ENCODE data around the gene CCM2L.

CCM2L gene

GRCh38 chr20:31975874-31976273, 34.4 kb upstream of the CCM2L start:
- Histone ChIP-seq H3K36me3 (ENCODE audit: control insufficient read depth, insufficient read depth, low read length) (no peaks in the 10 kb centered on the region), H3K27me3 (ENCODE audit: control insufficient read depth, insufficient read depth, low read length) (no peaks in the 10 kb centered on the region), H3K27ac (ENCODE audit: low read depth, low read length) (no peak overlapping the region), H3K4me3 (ENCODE audit: low read depth, low read length) (no peak overlapping the region), H3K4me1 (ENCODE audit: control insufficient read depth, insufficient read depth, low read length) (peaks cover 16% of the 10 kb centered on the region), H3K9me3 (ENCODE audit: control insufficient read depth, insufficient read depth, low read length) (no peaks in the 10 kb centered on the region), H3K9ac (ENCODE audit: low read depth, low read length) (no peak overlapping the region)

- Histone ChIP-seq H3K36me3 (ENCODE audit: control insufficient read depth, insufficient read depth, low read length) (no peaks in the 10 kb centered on the region), H3K27ac (ENCODE audit: low read depth, low read length) (no peak overlapping the region), H3K4me1 (ENCODE audit: control insufficient read depth, insufficient read depth, low read length) (peaks cover 16% of the 10 kb centered on the region), H3K9ac (ENCODE audit: low read depth, low read length) (no peak overlapping the region), H3K4me3 (ENCODE audit: low read depth, low read length) (no peak overlapping the region), H3K9me3 (ENCODE audit: control insufficient read depth, insufficient read depth, low read length) (no peaks in the 10 kb centered on the region), H3K27me3 (ENCODE audit: control insufficient read depth, insufficient read depth, low read length) (no peaks in the 10 kb centered on the region)
Measured at GRCh38 chr20:31977080-31977479, 33.2 kb upstream of the CCM2L start.

- peaks cover 9% of the 10 kb centered on the region for H3K4me1 ChIP-seq (ENCODE audit: control insufficient read depth, insufficient read depth, low read length)
- H3K4me3 ChIP-seq (ENCODE audit: low read depth, low read length): no peak overlapping the region
Measured at GRCh38 chr20:31979713-31980426, 30.4 kb upstream of the CCM2L start.

GRCh38 chr20:31981784-31982183, 28.5 kb upstream of the CCM2L start:
- Histone ChIP-seq H3K4me1 (ENCODE audit: control insufficient read depth, insufficient read depth, low read length) (0 out of 2 replicates have a peak, but pooled peaks cover 2% of the 10 kb centered on the region), H3K36me3 (ENCODE audit: control insufficient read depth, insufficient read depth, low read length) (no peaks in the 10 kb centered on the region), H3K27ac (ENCODE audit: low read depth, low read length) (no peak overlapping the region), H3K9ac (ENCODE audit: low read depth, low read length) (no peak overlapping the region), H3K4me3 (ENCODE audit: low read depth, low read length) (no peak overlapping the region), H3K9me3 (ENCODE audit: control insufficient read depth, insufficient read depth, low read length) (no peaks in the 10 kb centered on the region), H3K27me3 (ENCODE audit: control insufficient read depth, insufficient read depth, low read length) (no peaks in the 10 kb centered on the region)

More at GRCh38 chr20:31979713-31980426, 30.4 kb upstream of the CCM2L start:
- H3K27ac ChIP-seq (ENCODE audit: low read depth, low read length): no peak overlapping the region
- no peak overlapping the region for H3K9ac ChIP-seq (ENCODE audit: low read depth, low read length)
- H3K9me3 ChIP-seq (ENCODE audit: control insufficient read depth, insufficient read depth, low read length): no peaks in the 10 kb centered on the region
- H3K36me3 ChIP-seq (ENCODE audit: control insufficient read depth, insufficient read depth, low read length): no peaks in the 10 kb centered on the region
- no peaks in the 10 kb centered on the region for H3K27me3 ChIP-seq (ENCODE audit: control insufficient read depth, insufficient read depth, low read length)

GRCh38 chr20:31984981-31985471, 25.2 kb upstream of the CCM2L start:
- H3K9me3 ChIP-seq (ENCODE audit: control insufficient read depth, insufficient read depth, low read length): no peaks in the 10 kb centered on the region
- no peaks in the 10 kb centered on the region for H3K4me1 ChIP-seq (ENCODE audit: control insufficient read depth, insufficient read depth, low read length)
- H3K9ac ChIP-seq (ENCODE audit: low read depth, low read length): no peak overlapping the region
- no peak overlapping the region for H3K27ac ChIP-seq (ENCODE audit: low read depth, low read length)
- H3K36me3 ChIP-seq (ENCODE audit: control insufficient read depth, insufficient read depth, low read length): no peaks in the 10 kb centered on the region
- no peak overlapping the region for H3K4me3 ChIP-seq (ENCODE audit: low read depth, low read length)
- H3K27me3 ChIP-seq (ENCODE audit: control insufficient read depth, insufficient read depth, low read length): no peaks in the 10 kb centered on the region

GRCh38 chr20:31987744-31988143, 22.5 kb upstream of the CCM2L start:
- Histone ChIP-seq H3K9me3 (ENCODE audit: control insufficient read depth, insufficient read depth, low read length) (no peaks in the 10 kb centered on the region), H3K27me3 (ENCODE audit: control insufficient read depth, insufficient read depth, low read length) (0 out of 2 replicates have a peak, but pooled peaks cover under 1% of the 10 kb centered on the region), H3K4me3 (ENCODE audit: low read depth, low read length) (no peak overlapping the region), H3K27ac (ENCODE audit: low read depth, low read length) (no peak overlapping the region), H3K4me1 (ENCODE audit: control insufficient read depth, insufficient read depth, low read length) (no peaks in the 10 kb centered on the region), H3K9ac (ENCODE audit: low read depth, low read length) (no peak overlapping the region), H3K36me3 (ENCODE audit: control insufficient read depth, insufficient read depth, low read length) (no peaks in the 10 kb centered on the region)

- Histone ChIP-seq H3K9ac (ENCODE audit: low read depth, low read length) (no peak overlapping the region), H3K4me1 (ENCODE audit: control insufficient read depth, insufficient read depth, low read length) (no peaks in the 10 kb centered on the region), H3K9me3 (ENCODE audit: control insufficient read depth, insufficient read depth, low read length) (no peaks in the 10 kb centered on the region), H3K36me3 (ENCODE audit: control insufficient read depth, insufficient read depth, low read length) (no peaks in the 10 kb centered on the region), H3K27me3 (ENCODE audit: control insufficient read depth, insufficient read depth, low read length) (peaks cover 8% of the 10 kb centered on the region), H3K27ac (ENCODE audit: low read depth, low read length) (no peak overlapping the region), H3K4me3 (ENCODE audit: low read depth, low read length) (no peak overlapping the region)
Measured at GRCh38 chr20:31988430-31989015, 21.7 kb upstream of the CCM2L start.

GRCh38 chr20:31989030-31989645, 21.1 kb upstream of the CCM2L start:
- Histone ChIP-seq H3K27me3 (ENCODE audit: control insufficient read depth, insufficient read depth, low read length) (peaks cover 14% of the 10 kb centered on the region), H3K4me3 (ENCODE audit: low read depth, low read length) (no peak overlapping the region), H3K27ac (ENCODE audit: low read depth, low read length) (no peak overlapping the region), H3K36me3 (ENCODE audit: control insufficient read depth, insufficient read depth, low read length) (no peaks in the 10 kb centered on the region), H3K9me3 (ENCODE audit: control insufficient read depth, insufficient read depth, low read length) (no peaks in the 10 kb centered on the region), H3K9ac (ENCODE audit: low read depth, low read length) (no peak overlapping the region), H3K4me1 (ENCODE audit: control insufficient read depth, insufficient read depth, low read length) (no peaks in the 10 kb centered on the region)

GRCh38 chr20:31990641-31991338, 19.4 kb upstream of the CCM2L start:
- no peaks in the 10 kb centered on the region for H3K36me3 ChIP-seq (ENCODE audit: control insufficient read depth, insufficient read depth, low read length)
- peaks cover 31% of the 10 kb centered on the region for H3K27me3 ChIP-seq (ENCODE audit: control insufficient read depth, insufficient read depth, low read length)
- no peak overlapping the region for H3K4me3 ChIP-seq (ENCODE audit: low read depth, low read length)
- H3K27ac ChIP-seq (ENCODE audit: low read depth, low read length): no peak overlapping the region
- no peak overlapping the region for H3K9ac ChIP-seq (ENCODE audit: low read depth, low read length)
- no peaks in the 10 kb centered on the region; the same call in 1 of the 2 replicates for H3K4me1 ChIP-seq (ENCODE audit: control insufficient read depth, insufficient read depth, low read length)
- no peaks in the 10 kb centered on the region for H3K9me3 ChIP-seq (ENCODE audit: control insufficient read depth, insufficient read depth, low read length)

GRCh38 chr20:31991339-31991705, 18.9 kb upstream of the CCM2L start:
- Histone ChIP-seq H3K4me3 (ENCODE audit: low read depth, low read length) (no peak overlapping the region), H3K27ac (ENCODE audit: low read depth, low read length) (no peak overlapping the region), H3K4me1 (ENCODE audit: control insufficient read depth, insufficient read depth, low read length) (no peaks in the 10 kb centered on the region; the same call in 1 of the 2 replicates), H3K36me3 (ENCODE audit: control insufficient read depth, insufficient read depth, low read length) (no peaks in the 10 kb centered on the region), H3K9ac (ENCODE audit: low read depth, low read length) (no peak overlapping the region), H3K9me3 (ENCODE audit: control insufficient read depth, insufficient read depth, low read length) (no peaks in the 10 kb centered on the region), H3K27me3 (ENCODE audit: control insufficient read depth, insufficient read depth, low read length) (peaks cover 33% of the 10 kb centered on the region)

Measured in HUES48 (cell line).